K562 (cell line): Measurements from ENCODE around the gene ARNT2. TPM values are rescaled to one million over a fixed set of nuclear protein-coding genes. Genes with fewer than 3 reads are reported as not detected.

ENCODE experiments used
- ATAC-seq: fragments of 200-7000 bp; cut with Tn5 transposase; 3 replicates; pipeline ENCODE4 v1.9.1; 2020; ENCODE audit warnings: moderate library complexity
- BruUV-seq: library from RNA; stranded (reverse); fragments of 400-500 nt; replicated peaks from 2 replicates; lab custom pipeline; 2021; lab: Mats Ljungman, UMichigan
- CTCF ChIA-PET: fragments of 300-600 bp; formaldehyde crosslinking; extraction: SDS; loops from one replicate; lab custom pipeline; 2021; ENCODE audit warnings: low intra/inter-chr PET ratio; lab: Yijun Ruan, JAX
- POLR2A ChIA-PET: fragments of 300-600, 350-650 bp; sonication (Branson Sonifier 250); formaldehyde crosslinking; extraction: SDS; loops from one replicate; lab custom pipeline; 2021; ENCODE audit warnings: antibody characterized with exemption, inconsistent platforms; lab: Yijun Ruan, JAX
- DNase-seq, 4 experiments: peaks; one replicate each; pipeline versions ENCODE4 v3.0.0 to v3.0.0-alpha.2; 2011 to 2018; ENCODE audit warnings: low spot score in 3 of 4, mixed read lengths in 3 of 4; ENCODE audit errors: extremely low read depth in 1 of 4
- FAIRE-seq: peaks from 2 replicates; lab custom pipeline; 2011; peaks lifted over from hg19 to GRCh38; lab: Jason Lieb, UNC
- H2AFZ ChIP-seq: 2 replicates; pipeline ENCODE4 v1.6.0; 2011; ENCODE audit warnings: low read depth, low read length, control low read depth, inconsistent platforms
- H3K27ac ChIP-seq: fragments of 200-600 bp; 3 replicates; pipeline ENCODE4 v1.8.0; 2011; ENCODE audit warnings: low read depth, mild to moderate bottlenecking, control low read depth, inconsistent platforms, low read length, moderate library complexity, mixed read lengths; ENCODE audit errors: extremely low read depth
- H3K27me3 ChIP-seq, 2 experiments: fragments of 300-600 bp in 1 of 2; 2 replicates in 1 of 2; 3 replicates in 1 of 2; pipeline versions ENCODE4 v1.6.0 to v1.8.0; 2011; ENCODE audit warnings: inconsistent platforms in 2 of 2, low read length in 2 of 2, mild to moderate bottlenecking in 1 of 2, mixed read lengths in 1 of 2, moderate library complexity in 1 of 2; ENCODE audit not compliant: control insufficient read depth in 2 of 2, insufficient read depth in 2 of 2
- H3K36me3 ChIP-seq: fragments of 300-600 bp; 3 replicates; pipeline ENCODE4 v1.8.0; 2011; ENCODE audit warnings: mild to moderate bottlenecking, low read length, inconsistent platforms; ENCODE audit not compliant: control insufficient read depth, insufficient read depth
- H3K4me1 ChIP-seq, 2 experiments: fragments of 200-600 bp in 1 of 2; replicated peaks in 1 of 2; 2 replicates in 1 of 2; 3 replicates in 1 of 2; pipeline versions ENCODE4 v1.5.1 to v1.8.0; 2011; ENCODE audit warnings: inconsistent platforms in 2 of 2, low read length in 2 of 2, mild to moderate bottlenecking in 1 of 2, mixed read lengths in 1 of 2, moderate library complexity in 1 of 2; ENCODE audit not compliant: control insufficient read depth in 2 of 2, insufficient read depth in 2 of 2
- H3K4me2 ChIP-seq: 2 replicates; pipeline ENCODE4 v1.6.1; 2011; ENCODE audit warnings: low read length, control low read depth, inconsistent platforms, mixed read lengths; ENCODE audit not compliant: insufficient read depth
- H3K4me3 ChIP-seq: fragments of 200-600 bp; sonication (generic), shearing (Covaris generic); 2 replicates; pipeline ENCODE4 v1.5.1; 2016; ENCODE audit warnings: control low read depth, inconsistent platforms
- H3K79me2 ChIP-seq: fragments of 200-600 bp; 3 replicates; pipeline ENCODE4 v1.8.0; 2011; ENCODE audit warnings: low read length, inconsistent platforms; ENCODE audit not compliant: control insufficient read depth, insufficient read depth
- H3K9ac ChIP-seq, 2 experiments: 2 replicates each; pipeline versions ENCODE4 v1.6.0 to v1.6.1; 2011; ENCODE audit warnings: low read depth in 2 of 2, low read length in 2 of 2, control low read depth in 1 of 2, inconsistent platforms in 1 of 2, mild to moderate bottlenecking in 1 of 2, mixed read lengths in 1 of 2; ENCODE audit not compliant: insufficient read depth in 1 of 2
- H3K9me1 ChIP-seq: one replicate; pipeline ENCODE4 v1.6.0; 2011; ENCODE audit warnings: inconsistent platforms, mild to moderate bottlenecking, low read length, moderate library complexity; ENCODE audit not compliant: control insufficient read depth, insufficient read depth
- H3K9me3 ChIP-seq: replicated peaks from 2 replicates; pipeline ENCODE4 v1.5.1; 2011; ENCODE audit warnings: low read depth, low read length, inconsistent platforms; ENCODE audit not compliant: control insufficient read depth, insufficient read depth
- H4K20me1 ChIP-seq: replicated peaks from 2 replicates; pipeline ENCODE4 v1.6.1; 2011; ENCODE audit warnings: low read length, inconsistent platforms, mixed read lengths; ENCODE audit not compliant: control insufficient read depth, insufficient read depth
- FOXK2 ChIP-seq, 2 experiments: fragments of 450-650 bp; IDR thresholded peaks in 1 of 2; conservative IDR thresholded peaks in 1 of 2; 2 replicates each; pipeline ENCODE4 v1.6.1; 2016; ENCODE audit warnings: low read depth in 2 of 2, mild to moderate bottlenecking in 1 of 2
- FUS ChIP-seq: fragments of 200-400 bp; formaldehyde crosslinking; optimal IDR thresholded peaks from 2 replicates; pipeline ENCODE3; 2017; ENCODE audit warnings: low read depth, low read length
- GTF2E2 ChIP-seq: fragments of 200-800 bp; sonication (Bioruptor generic); IDR thresholded peaks from 2 replicates; pipeline ENCODE4 v1.6.1; 2016; ENCODE audit warnings: missing genetic modification characterization, missing compliant biosample characterization
- HDAC3 ChIP-seq: fragments of 450-650 bp; IDR thresholded peaks from 2 replicates; pipeline ENCODE4 v1.6.1; 2018; ENCODE audit warnings: borderline replicate concordance, mild to moderate bottlenecking, moderate library complexity; ENCODE audit not compliant: partially characterized antibody
- HDAC8 ChIP-seq: fragments of 450-650 bp; IDR thresholded peaks from 2 replicates; pipeline ENCODE4 v1.6.1; 2016; ENCODE audit warnings: mild to moderate bottlenecking, missing genetic modification characterization, moderate library complexity, missing compliant biosample characterization
- MCM7 ChIP-seq, 2 experiments: fragments of 450-650 bp; IDR thresholded peaks; 2 replicates each; pipeline ENCODE4 v1.6.1; 2016 to 2018
- MXI1 ChIP-seq: IDR thresholded peaks from 2 replicates; pipeline ENCODE4 v1.6.1; 2011; ENCODE audit warnings: low read depth, mild to moderate bottlenecking, improper control_type of control experiment, low read length
- POLR3A ChIP-seq: IDR thresholded peaks from 2 replicates; pipeline ENCODE4 v1.6.1; 2011; ENCODE audit warnings: borderline replicate concordance, mild to moderate bottlenecking, moderate library complexity; ENCODE audit not compliant: insufficient read length, insufficient read depth; ENCODE audit errors: extremely low read depth
- RBM34 ChIP-seq: fragments of 200-400 bp; formaldehyde crosslinking; IDR thresholded peaks from 2 replicates; pipeline ENCODE4 v1.6.1; 2018; ENCODE audit warnings: low read length, borderline replicate concordance; ENCODE audit not compliant: insufficient read depth
- SMC3 ChIP-seq: conservative IDR thresholded peaks from 2 replicates; pipeline ENCODE4 v1.6.1; 2011; ENCODE audit warnings: low read depth, low read length, improper control_type of control experiment; ENCODE audit not compliant: insufficient read depth
- SP2 ChIP-seq: IDR thresholded peaks from 2 replicates; pipeline ENCODE4 v1.6.1; 2011; ENCODE audit warnings: mild to moderate bottlenecking, low read depth, low read length, moderate library complexity; ENCODE audit not compliant: poor library complexity, severe bottlenecking; ENCODE audit errors: extremely low read depth
- STAT5A ChIP-seq: IDR thresholded peaks from 2 replicates; pipeline ENCODE4 v1.6.1; 2012; ENCODE audit warnings: low read length, inconsistent platforms, borderline replicate concordance
- YBX1 ChIP-seq: fragments of 450-650 bp; IDR thresholded peaks from 2 replicates; pipeline ENCODE4 v1.7.1; 2016; ENCODE audit warnings: mild to moderate bottlenecking
- ZFP36 ChIP-seq: fragments of 150-350 bp; IDR thresholded peaks from 2 replicates; pipeline ENCODE4 v1.6.1; 2018; ENCODE audit warnings: low read length, low read depth; ENCODE audit not compliant: partially characterized antibody
- ZNF3 ChIP-seq: fragments of 250-450 bp; sonication (Bioruptor Pico); IDR thresholded peaks from 2 replicates; pipeline ENCODE4 v1.5.0; 2021; ENCODE audit warnings: mild to moderate bottlenecking, moderate library complexity
- ZNF444 ChIP-seq: fragments of 250-450 bp; sonication (Bioruptor Pico); IDR thresholded peaks from 2 replicates; pipeline ENCODE4 v1.4.0; 2020; ENCODE audit warnings: mild to moderate bottlenecking, moderate library complexity
- WGBS: fragments of 100-300 bp; shearing (Covaris generic); methylation state at CpG from one replicate; pipeline ENCODE4 v1.1.6; 2016; ENCODE audit warnings: low coverage, mixed read lengths; ENCODE audit not compliant: insufficient coverage; ENCODE audit errors: missing lambda C conversion rate; 5-methylcytosine and 5-hydroxymethylcytosine counted together
- in situ Hi-C: fragments of 300-500 bp; cut with MboI; formaldehyde crosslinking; loops from 4 replicates; pipeline ENCODE4 v1.15.0; 2018; ENCODE audit warnings: inconsistent platforms, mixed read lengths
- intact Hi-C: fragments of 100-400 bp; cut with micrococcal nuclease; formaldehyde crosslinking; loops from 2 replicates; pipeline ENCODE4 v1.14.2; 2022
- polyA plus RNA-seq, 8 experiments: library from polyadenylated mRNA; depleted of rRNA in 4 of 8; stranded (reverse) in 5 of 8; unstranded in 3 of 8; fragments of >200 nt; fragmentation: Nextera tagmentation in 2 of 8; fragmentation: Illumina TruSeq in 1 of 8; extraction: Ambion mirVana in 2 of 8; extraction: Trizol in 1 of 8; gene quantifications; 2 replicates each; pipeline versions ENCODE4 v1.2.1 to v1.2.3, GENCODE V29; 2011 to 2014; ENCODE audit warnings: inconsistent platforms in 1 of 8, missing spikeins in 1 of 8
- total RNA-seq, 7 experiments: library from RNA; depleted of rRNA in 6 of 7; stranded (reverse); fragments of >200 nt in 6 of 7; fragmentation: Illumina TruSeq in 2 of 7; extraction: Trizol in 2 of 7; gene quantifications; 2 replicates each; pipeline versions ENCODE4 v1.2.1 to v1.2.3, GENCODE V29; 2011 to 2021; ENCODE audit warnings: low replicate concordance in 1 of 7
- TF ChIP-seq, protein P1 (sequence below): sonication (generic); formaldehyde crosslinking; IDR thresholded peaks from 2 replicates; pipeline ENCODE4 v1.8.0; 2022; ENCODE audit warnings: mild to moderate bottlenecking, missing genetic modification reagents
- TF ChIP-seq, protein P2 (sequence below): fragments of 250-450 bp; sonication (Bioruptor Pico); IDR thresholded peaks from 2 replicates; pipeline ENCODE4 v1.8.0; 2022; ENCODE audit warnings: moderate library complexity, mild to moderate bottlenecking, inconsistent platforms
- TF ChIP-seq, protein P3 (sequence below), 2 experiments: fragments of 450-650 bp in 1 of 2; sonication (generic) in 1 of 2; formaldehyde crosslinking; conservative IDR thresholded peaks; 2 replicates each; pipeline versions ENCODE4 v1.4.0 to v1.8.1; 2020 to 2022; ENCODE audit warnings: mild to moderate bottlenecking in 1 of 2, missing genetic modification reagents in 1 of 2

Gene ARNT2
- total and polyA plus RNA-seq, 9 of the 15 experiments (the other 6 are each of a cell fraction or from before 2014, with no cell fraction given): 0.01 TPM; not detected in 8

DNA sequence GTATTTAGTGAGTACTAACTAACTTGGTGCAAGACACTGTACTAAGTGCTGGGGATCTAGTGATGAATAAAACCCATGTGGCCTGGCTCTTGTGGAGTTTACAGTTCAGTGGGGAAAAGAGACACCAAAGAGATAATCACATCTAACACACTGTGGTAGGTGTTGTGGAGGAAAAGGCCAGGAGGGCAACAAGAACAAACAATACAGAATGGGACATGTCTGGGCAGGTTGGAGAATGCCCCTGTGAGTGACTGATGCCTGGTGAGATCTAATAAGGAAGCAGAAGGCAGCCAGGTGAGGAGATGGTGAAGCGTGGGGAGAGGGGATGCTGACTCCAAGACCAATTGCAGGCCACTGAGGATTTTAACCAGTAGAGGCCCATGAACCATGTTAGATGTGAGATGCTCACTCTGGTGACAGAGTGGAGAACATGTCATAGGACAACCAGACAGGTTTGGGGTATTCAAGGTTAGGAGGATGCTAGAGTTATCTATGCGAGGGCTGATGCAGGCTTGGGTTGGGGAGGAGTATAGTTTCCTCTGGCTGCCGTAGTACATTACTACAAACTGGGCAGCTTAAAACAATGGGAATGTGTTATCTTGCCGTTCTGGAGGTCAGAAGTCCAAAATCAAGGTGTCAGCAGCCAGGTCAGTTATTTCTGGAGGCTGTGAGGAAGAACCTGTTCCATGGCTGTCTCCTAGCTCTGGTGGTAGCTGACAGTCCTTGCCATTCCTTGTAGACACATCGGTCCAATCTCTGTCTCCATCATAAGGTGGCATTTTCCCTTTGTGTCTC, 81.4 kb downstream of the ARNT2 start (continued):
- TF ChIP-seq, protein P1, sequence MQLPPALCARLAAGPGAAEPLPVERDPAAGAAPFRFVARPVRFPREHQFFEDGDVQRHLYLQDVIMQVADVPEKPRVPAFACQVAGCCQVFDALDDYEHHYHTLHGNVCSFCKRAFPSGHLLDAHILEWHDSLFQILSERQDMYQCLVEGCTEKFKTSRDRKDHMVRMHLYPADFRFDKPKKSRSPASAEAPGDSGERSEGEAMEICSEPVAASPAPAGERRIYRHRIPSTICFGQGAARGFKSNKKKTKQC: no peak
- TF ChIP-seq, protein P2, sequence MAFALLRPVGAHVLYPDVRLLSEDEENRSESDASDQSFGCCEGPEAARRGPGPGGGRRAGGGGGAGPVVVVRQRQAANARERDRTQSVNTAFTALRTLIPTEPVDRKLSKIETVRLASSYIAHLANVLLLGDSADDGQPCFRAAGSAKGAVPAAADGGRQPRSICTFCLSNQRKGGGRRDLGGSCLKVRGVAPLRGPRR (CRISPR knock-in tag): no peak
- TF ChIP-seq FOXK2 (conservative IDR thresholded peaks at IDR 0.05 in 1 of 2, IDR thresholded peaks at IDR 0.05 in 1 of 2; ENCODE audit: low read depth in 2 of 2): no peak
- TF ChIP-seq MCM7 (IDR thresholded peaks at IDR 0.05): no peak
- no peak for TF ChIP-seq GTF2E2
- no peak for TF ChIP-seq YBX1

DNA sequence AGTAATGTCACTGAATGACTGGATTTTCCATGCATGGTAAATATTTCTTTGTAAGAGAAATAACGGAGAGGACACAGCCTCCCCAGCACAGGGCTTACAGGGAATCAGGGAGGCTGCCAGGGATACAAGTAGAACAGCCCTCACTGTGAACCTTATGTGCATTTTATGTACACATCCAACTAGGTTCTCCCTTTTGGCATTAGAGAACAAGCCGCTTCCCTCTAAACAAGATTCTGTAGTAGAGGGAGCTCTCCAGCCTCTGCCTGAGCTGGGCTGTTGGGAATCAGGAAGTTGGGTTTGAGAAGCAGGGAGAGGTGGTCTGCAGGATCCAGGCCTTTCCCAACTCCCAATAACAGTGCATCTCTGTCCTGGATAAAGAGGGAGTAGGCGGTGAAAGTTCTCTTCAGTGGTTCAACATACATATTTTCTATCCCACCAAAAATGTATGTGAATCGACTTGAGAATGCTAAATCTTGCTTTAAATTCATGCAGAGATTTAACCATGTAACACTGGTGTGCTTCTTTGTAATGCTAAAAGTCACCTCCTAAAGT, 83.7 kb downstream of the ARNT2 start:
- Histone ChIP-seq H3K27me3 (peaks cover 0 to 8% of the 10 kb centered on the region in 2 experiments; a peak in 3 of 5 replicates), H3K9ac (no peak overlapping the region), H2AFZ (no peak overlapping the region), H3K4me1 (no peaks in the 10 kb centered on the region), H3K4me3 (no peak overlapping the region), H3K9me3 (no peaks in the 10 kb centered on the region), H3K36me3 (no peaks in the 10 kb centered on the region), H3K79me2 (no peaks in the 10 kb centered on the region), H4K20me1 (no peaks in the 10 kb centered on the region), H3K9me1 (no peaks in the 10 kb centered on the region), H3K4me2 (no peak overlapping the region), H3K27ac (no peak overlapping the region)
- in situ Hi-C loops (no loop called here), intact Hi-C loops (no loop called here)
- WGBS: 2% methylated on average over 4 of the region's 4 CpGs
- FAIRE-seq: no peak
- ATAC-seq: no peak
- no peak for DNase-seq
- POLR2A ChIA-PET: interaction anchor here (1.0 kb wide), 1 partner anchor 11 kb away, joined by 5 read pairs; no protein-coding TSS in a partner anchor
- CTCF ChIA-PET: no interaction called here
- no TSS peak for BruUV-seq
- TF ChIP-seq POLR3A (no peak), FUS (no peak), SP2 (no peak), RBM34 (no peak), HDAC3 (no peak), ZFP36 (no peak), MXI1 (no peak), STAT5A (no peak), ZNF3 (CRISPR knock-in tag) (no peak), ZNF444 (CRISPR knock-in tag) (no peak), HDAC8 (tag) (no peak), SMC3 (no peak)
- TF ChIP-seq, protein P3, sequence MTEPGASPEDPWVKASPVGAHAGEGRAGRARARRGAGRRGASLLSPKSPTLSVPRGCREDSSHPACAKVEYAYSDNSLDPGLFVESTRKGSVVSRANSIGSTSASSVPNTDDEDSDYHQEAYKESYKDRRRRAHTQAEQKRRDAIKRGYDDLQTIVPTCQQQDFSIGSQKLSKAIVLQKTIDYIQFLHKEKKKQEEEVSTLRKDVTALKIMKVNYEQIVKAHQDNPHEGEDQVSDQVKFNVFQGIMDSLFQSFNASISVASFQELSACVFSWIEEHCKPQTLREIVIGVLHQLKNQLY (CRISPR knock-in tag; conservative IDR thresholded peaks at IDR 0.05): no peak
